NCI-H2196 (cell line): ENCODE results near the gene ATG13.
"Not testable (repeated sequence)": the region's sequence is repeated elsewhere in the genome, so short reads cannot be mapped to it uniquely, and the experiment has no call there.

ENCODE experiments used
- DNase-seq: peaks from one replicate; lab custom pipeline; 2025; ENCODE audit not compliant: unreplicated experiment; lab: John Stamatoyannopoulos, UW

The ATG13 gene

DNA sequence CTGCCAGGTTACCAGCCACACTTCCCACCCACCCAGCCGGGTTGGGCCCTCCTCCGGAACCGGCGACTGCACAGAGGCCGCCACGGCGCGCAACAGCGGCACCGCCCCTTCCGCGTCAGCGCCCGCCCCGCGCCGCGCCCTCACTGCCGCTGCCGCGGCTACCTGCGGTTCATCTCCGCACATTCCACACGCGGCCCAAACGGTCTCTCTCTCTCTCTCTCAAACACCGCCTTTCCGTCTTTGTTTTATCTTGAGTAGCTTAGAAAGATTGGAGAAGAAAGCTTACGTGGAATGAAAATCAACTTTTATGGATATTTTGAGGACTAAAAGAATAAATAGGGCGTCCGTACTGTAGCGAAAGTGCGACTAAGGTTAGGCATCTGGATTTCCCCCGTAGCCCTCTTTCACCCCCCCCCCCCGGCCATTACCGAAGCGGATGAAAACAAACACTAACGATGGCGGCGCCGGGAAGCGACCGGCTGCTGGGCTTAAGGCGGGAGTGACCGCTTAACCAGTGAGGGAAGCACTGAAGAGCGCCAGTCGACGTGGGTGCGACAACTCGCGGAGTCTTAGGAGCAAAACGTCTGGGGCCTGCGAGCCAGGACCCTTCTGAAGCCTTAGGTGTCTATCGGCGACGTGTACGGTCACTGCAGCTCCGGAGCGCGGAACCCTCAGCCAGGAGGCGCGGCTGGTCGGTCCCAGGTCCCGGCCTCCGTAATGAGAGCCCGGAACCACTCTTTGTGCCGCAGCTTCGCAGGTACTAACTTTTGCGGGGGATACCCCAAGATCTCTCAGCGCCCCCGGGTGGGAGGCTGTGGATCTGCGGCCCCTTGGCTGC, at the start of gene ATG13, which contains the start of gene HARBI1:
TSS of gene ATG13 (plus strand) at position 420 of the 838 bp plus-strand sequence. CDS start 26,739 bp downstream, outside the sequence.
TSS of gene HARBI1 (minus strand) at position 94 of the 838 bp plus-strand sequence. CDS start 990 bp downstream, outside the sequence.
- DNase-seq: peak; percentile 90

DNA sequence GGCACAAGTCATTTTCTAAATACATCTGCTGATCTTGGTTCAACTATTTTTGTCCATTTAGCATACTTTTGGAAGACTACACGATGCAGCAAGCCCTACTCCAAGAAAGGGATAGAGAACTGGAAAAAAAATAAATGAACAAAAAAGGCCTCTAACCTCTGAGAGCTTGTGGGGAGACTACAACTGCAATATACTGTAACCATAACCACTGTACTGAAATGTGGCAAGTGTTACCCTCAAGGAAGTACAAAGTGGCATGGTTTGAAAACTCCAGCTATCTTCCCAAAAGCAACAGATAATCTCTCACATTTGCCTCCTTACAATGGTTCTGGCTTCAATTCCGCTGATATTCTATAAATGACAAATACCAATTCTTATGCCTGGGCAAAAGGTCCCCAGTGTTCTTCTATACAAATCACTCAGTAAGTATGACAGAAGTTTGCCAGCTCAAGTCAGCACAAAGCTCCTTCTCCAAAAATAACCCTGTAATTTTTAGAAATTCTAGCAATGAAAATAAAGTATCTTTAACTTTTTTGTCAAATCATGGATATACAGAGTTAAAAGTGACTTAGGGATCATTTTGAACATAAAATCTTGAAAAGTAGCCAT, 46.5 kb upstream of the ATG13 start:
- no peak for DNase-seq

DNA sequence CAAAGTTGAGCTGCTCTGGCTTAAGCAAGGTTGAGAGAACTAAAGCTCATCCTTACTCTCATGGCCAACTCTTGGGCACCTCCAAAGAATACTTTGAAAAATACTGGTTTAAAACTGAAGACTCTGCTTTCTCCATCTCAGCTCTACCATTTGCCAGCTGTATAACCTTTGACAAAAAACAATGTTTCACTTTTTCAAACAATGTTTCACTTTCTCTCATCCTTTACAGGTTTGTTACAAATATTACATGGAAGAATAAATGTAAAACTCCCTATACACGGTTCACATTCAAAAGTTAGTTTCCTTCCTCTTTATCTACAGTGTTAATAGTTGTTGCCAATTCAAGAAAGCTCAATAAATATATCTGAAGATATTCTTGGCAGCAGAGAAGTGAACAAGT, 42.7 kb upstream of the ATG13 start:
- DNase-seq: no peak

DNA sequence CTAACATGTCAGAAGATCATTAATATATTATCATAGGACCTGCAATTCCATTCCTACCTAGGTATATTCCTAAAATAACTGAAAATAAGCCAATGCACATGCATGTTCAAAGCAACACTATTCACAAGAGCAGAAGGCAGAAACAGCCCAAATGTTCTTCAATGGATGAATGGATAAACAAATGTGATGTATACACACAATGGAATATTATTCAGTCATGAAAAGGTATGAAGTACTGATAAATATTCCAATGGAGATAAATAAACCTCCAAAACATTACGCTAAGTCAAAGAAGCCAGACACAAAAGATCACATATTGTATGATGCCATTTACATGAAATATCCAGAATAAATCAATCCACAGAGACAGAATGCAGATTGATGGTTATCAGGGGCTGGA, 40.3 kb upstream of the ATG13 start:
- no peak for DNase-seq

DNA sequence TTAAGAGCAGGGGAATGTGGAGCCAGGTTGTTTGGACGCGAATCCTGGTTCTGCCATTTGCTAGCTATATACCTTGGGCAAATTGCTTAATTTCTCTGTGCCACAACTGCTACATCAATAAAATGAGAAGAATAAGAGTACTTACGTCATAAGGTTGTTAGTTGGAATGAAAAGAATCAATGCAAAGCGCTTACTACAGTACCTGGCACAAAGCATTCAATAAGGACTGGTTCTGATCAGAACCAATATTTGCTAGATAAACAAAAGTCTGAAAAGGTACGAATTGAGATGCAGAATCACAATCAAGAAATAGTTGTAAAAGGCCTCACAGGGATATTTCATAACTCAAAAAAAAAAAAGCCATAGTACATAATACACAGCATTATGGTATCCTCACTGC, 34.8 kb upstream of the ATG13 start:
- DNase-seq: no peak

DNA sequence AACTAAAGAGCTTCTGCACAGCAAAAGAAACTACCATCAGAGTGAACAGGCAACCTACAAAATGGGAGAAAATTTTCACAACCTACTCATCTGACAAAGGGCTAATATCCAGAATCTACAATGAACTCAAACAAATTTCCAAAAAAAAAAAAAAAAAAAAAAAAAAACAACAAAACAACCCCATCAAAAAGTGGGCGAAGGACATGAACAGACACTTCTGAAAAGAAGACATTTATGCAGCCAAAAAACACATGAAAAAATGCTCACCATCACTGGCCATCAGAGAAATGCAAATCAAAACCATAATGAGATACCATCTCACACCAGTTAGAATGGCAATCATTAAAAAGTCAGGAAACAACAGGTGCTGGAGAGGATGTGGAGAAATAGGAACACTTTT, 33.8 kb upstream of the ATG13 start:
- not testable (repeated sequence) for DNase-seq

DNA sequence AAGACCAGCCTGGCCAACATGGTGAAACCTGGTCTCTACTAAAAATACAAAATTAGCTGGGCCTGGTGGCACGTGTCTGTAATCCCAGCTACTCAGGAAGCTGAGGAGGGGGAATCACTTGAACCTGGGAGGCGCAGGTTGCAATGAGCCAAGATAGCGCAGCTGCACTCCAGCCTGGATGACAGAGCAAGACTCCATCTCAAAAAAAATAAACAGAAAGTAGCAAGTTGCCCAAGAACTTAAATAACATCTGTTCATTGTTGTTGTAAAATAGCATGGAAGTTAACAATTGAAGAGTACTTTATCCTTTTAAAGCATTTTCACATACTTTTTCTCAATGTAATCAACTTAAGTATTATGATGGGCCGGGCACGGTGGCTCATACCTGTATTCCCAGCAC, 29.2 kb upstream of the ATG13 start:
- DNase-seq: no peak

DNA sequence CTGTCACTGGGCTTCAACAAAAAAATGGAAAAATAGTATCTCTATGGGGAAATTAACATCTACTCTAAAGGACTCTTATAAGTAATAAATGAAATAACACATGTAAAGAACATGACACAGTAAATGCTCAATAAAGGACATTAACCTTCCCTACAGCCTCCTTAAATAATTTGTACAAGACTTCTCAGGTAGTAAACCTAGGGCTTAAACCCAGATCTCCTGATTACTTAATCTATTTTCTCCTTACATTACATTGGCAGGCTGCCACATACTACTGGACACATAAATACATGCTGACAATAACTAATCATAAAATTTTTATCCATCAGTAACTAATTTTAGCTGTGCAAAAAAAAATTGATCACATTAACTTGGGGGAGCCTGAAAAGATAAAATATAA, 28.4 kb upstream of the ATG13 start:
- no peak for DNase-seq

DNA sequence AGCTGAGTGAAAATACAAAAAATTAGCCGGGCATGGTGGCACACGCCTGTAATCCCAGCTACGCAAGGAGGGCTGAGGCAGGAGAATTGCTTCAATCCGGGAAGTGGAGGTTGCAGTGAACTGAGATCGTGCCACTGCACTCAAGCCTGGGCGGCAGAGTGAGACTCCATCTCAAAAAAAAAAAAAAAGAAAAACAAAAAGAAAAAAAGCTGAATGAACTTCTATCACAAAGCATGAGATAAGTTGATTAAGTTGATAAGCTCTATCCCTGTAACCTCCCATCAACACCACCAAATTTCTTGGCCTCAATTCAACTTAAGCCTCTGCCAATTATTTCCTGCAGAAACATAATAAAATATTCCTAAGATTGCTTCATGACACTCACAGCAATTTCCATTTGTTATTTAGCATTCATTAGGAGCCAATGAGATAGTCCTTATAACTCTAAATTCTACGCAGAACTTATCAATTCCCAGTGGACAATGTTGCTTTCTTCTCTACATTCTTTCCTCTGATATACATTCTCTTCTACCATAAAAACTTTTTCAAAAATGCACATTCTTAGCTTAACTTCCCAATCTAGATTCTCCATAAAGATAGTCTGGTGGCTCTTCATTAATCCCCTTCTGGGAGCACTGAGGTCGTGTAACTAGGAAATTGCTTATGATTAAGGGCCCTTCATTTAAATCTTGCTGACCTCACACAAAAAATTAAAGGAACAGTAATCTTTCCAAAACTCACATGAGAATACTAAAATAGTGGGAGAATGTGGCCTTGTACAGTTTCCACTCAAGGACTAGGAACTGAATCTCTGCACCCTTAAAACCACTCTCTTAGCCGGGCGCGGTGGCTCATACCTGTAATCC, 26.4 kb upstream of the ATG13 start:
- peak; percentile 8 for DNase-seq

DNA sequence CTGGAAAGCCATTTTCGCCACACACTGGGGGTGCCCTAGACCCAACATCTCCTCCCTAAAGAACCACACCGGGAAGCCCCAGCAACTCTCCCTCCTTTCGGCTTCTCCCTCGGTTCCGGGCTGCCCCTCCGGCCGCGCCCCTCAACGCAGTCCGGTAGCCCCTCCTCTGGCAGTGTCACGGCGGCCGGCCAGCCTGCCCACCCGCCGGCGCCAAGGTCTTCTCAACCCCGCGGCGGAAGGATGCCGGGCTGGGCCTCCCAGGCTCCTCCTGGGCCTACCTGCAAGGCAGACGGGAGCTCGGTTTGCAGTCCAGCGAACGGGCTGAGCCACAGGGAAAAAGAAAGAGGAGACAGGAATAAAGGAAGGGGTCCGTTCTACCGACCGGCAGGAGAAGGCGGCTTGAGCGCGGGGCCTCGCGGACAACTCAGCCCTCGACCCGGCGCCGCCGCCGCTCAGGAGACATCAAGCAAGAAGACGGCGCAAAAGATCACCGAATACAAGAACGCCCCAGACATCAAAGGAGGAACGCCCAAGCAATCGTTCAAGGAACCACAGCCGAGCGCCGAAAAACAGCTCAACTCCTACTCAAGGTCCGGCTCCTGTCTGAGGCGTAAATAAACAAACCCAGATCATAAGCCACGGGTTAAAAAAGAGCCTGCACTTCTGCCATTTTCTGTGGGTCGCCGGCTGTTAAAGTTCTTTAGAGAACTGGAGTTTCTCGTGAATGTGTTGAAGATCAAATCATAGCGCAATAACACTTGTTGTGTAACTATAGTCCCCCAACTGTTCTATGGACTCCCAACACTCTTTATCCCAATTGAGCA, 23.6 kb upstream of the ATG13 start, which contains the start of gene AMBRA1:
TSS of gene AMBRA1 (minus strand) at position 474 of the 824 bp plus-strand sequence. CDS start 45,643 bp downstream, outside the sequence.
- peak; percentile 91 for DNase-seq

DNA sequence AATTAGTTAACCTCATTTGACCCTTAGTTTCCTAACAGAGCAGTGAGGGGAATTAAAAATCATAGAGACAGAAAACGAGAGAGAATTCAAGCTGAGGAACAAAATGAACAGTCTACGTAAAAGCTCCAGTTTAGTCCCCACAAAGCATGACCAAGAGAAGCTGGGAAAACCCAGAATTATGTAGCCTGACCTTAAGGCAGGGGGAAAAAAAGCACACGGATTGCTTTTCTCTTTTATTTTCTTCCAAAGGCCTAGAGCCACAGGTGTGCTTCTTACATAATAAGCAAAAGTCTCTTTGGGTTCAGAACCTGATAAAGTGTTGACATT, 23.0 kb upstream of the ATG13 start:
- DNase-seq: no peak

DNA sequence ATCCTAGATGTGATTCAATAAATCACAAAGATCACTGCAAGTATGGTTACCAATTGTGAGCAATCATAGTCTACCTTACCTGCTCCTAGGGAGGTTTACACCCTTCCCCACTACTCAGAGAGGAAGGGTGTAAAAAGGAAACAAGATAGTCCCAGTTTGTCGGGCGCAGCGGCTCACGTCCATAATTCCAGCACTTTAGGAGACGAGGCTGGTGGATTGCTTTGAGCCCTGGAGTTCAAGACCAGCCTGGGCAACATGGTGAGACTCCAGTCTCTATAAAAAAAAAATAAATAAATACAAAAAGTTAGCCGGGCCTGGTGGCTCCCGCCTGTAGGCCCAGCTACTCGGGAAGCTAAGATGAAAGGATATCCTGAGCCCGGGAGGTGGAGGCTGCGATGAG, 22.6 kb upstream of the ATG13 start:
- DNase-seq: no peak

DNA sequence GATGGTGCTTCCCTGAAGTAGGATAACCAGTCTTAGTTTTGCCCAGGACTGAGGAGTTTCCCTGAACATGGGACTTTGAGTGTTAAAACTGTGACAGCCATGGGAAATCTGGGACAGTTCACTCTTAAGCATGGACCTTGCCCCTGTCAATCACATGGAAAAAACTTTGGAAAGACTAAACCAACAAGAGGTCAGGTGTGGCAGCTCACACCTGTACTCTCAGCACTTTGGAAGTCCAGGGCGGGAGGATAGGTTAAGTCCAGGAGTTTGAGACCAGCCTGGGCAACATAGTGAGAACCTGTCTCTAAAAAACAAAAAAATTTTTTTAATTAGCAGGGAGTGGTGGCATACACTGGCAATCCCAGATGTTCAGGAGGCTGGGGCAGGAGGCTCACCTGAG, 20.2 kb upstream of the ATG13 start:
- no peak for DNase-seq

DNA sequence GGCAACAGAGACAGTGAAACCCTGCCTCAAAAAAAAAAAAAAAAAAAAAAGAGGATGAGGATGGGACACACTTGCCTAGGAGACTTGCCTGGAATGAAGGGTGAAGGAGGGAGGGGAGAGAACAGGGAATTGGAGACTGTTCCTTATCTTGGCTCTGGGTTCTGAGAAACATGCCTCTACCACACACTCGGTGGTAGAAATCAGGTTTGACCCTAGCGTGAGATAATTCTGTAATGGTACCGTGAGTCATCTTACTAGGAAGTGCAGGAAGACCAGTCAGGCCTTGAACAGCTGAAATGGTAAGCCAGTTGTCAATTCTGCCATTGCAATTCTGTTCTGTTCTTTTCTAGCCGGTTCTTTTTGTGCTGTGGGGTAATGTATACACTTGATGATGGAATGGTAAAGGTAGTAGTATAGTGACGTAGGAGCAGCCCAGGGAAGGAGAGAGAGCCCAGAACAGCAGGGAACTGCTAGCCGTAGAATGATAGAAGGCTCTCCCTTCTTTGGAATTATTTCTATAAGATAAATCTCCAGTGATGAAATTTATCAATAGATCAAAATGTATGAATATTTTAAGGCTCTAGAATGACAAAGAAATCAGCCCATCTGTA, 19.6 kb upstream of the ATG13 start:
- no peak for DNase-seq

DNA sequence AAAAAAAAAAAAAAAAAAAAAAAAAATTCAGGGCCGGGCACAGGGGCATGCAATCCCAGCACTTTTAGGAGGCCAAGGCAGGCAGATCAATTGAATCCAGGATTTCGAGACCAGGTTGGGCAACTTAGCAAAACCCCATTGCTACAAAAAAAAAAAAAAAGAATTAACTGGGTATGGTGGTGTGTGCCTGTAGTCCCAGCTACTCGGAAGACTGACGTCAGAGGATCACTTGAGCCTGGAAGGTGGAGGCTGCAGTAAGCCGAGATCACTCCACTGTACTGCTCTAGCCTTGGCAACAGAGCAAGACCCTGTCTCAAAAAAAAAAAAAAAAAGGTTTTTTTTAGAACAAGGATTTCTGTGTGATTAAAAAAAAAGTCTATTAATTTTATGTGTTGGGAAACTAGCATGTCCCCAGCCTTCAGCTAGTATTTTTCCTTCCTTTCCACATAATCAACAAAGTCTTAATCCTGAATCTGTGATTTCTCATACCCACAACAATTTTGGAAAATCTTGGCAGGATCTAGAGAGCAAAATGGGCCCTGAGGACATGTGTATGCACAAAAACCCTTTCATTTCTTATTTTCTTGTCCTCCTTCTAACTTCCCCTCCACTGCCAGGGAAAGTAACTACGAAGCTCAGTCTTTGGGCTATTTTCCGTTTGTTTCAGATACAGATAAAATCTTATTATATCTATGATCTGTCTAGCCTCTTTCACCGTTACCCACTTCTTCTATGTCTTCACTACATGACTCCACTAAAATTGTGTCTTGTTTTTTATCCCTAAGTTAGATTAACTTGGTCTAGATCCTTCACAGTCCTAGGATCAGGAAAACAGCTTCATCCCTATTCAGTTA, 17.8 kb upstream of the ATG13 start:
- no peak for DNase-seq

DNA sequence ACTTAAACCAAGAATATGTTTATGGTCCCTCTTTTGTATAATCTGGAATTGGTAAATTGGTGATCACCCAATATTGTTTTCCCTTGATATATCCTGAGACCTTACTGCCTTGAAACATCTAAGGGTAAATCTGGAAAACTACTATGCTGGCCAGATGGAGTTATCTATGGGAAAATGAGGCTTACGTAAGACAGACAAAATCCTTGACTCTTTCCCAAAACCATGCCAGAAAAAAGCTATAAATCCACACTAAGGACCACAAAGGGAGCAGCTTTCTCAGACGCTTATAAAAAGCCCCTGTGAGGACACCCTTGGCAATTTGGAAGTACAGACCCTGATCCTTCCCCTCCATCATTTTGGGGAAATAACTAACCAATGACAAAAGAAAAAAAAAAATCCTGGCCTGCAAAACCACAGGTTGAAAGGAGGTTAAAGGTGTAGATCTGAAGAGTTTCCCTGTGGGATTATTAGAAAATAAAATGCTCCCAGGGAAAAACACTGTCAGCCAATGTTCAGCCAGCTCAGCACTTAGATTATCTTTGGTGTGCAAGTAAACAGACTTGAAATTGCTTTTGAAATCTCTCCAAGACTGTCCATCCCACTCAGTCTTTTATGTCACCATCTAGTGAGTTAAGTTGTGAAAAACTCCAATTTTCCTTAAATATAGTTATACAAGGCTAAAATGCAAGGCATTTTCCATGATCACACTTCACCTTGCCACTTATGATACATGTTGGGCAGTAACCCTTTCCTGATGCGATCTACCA, 17.0 kb upstream of the ATG13 start:
- no peak for DNase-seq

DNA sequence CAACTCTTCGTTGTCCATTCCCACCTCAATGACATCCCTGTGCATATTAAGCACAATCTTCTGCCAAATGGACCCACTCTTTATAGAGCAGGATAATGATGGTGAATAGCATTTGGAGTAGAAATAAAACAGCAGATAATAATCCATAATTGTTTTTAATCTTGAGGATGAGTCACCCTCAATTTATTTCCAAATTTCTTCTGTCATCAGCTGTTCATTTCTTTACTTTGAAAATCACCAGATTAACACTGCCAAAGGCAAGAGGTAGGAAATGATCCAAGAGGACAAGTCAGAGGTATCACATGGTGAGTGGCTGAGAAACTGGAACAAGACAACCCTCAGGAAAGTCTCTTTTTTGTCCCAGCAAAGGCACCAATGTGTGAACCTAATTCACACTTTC, 16.2 kb upstream of the ATG13 start:
- no peak for DNase-seq

DNA sequence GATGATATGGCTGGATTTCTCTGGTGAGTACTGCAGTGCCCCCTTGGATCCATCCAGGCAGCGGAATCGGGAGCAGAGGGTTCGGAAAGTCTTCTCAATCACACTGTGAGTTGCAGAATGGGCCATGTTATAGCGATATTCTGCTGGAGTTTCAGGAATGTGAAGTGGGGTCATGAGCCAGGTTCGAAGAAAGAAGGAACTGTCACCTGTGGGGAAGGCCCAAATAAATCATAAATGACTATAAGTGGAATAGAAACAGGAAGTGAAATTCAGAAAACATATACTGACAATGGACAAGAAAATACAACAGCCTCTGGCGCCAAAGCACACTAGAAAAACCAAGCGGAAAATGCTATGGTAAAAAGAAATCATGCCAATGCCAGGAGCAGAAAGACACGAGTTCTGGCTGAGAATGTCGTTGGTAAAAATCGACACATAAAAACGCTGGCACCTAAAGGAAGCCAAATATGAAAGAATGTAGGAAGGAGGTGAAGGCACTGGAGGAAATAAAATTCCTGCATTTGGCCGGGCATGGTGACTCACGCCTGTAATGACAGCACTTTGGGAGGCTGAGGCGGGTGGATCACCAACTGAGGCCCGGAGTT, 13.5 kb upstream of the ATG13 start:
- DNase-seq: no peak
